Breast epithelium (tissue), 3 donors: ENCODE measurements around the gene ASCC3.

Source experiments
- CTCF ChIP-seq, 3 donors: fragments of 450-650 bp; IDR thresholded peaks; one replicate each; pipeline ENCODE4 v1.5.1; 2016 to 2017; ENCODE audit warnings: antibody characterized with exemption in 3 of 3, mild to moderate bottlenecking in 3 of 3, moderate library complexity in 3 of 3
- POLR2A ChIP-seq: fragments of 450-650 bp; IDR thresholded peaks from one replicate; pipeline ENCODE4 v1.6.1; 2016; ENCODE audit warnings: antibody characterized with exemption, mild to moderate bottlenecking, moderate library complexity
- POLR2AphosphoS5 ChIP-seq, 3 donors: sonication (generic); formaldehyde crosslinking; IDR thresholded peaks; one replicate each; pipeline ENCODE4 v1.6.1; 2017; ENCODE audit warnings: antibody characterized with exemption in 3 of 3

- TF ChIP-seq CTCF (IDR thresholded peaks at IDR 0.05) (no peak), POLR2A (no peak), POLR2AphosphoS5 (IDR thresholded peaks at IDR 0.05) (no peak)
Observed at GRCh38 chr6:100593522-100593921, 287.6 kb downstream of the ASCC3 start.
